GM12865 (cell line): ENCODE data around the gene FEZF2.

Source experiments
- DNase-seq: peaks from one replicate; pipeline ENCODE4 v3.0.0; 2010; ENCODE audit warnings: low read depth
- H3K4me3 ChIP-seq: 2 replicates; pipeline ENCODE4 v1.5.1; 2011; ENCODE audit warnings: mild to moderate bottlenecking, low read depth, low read length, control low read depth
- CTCF ChIP-seq: IDR thresholded peaks from 2 replicates; pipeline ENCODE4 v1.5.1; 2011; ENCODE audit warnings: low read length, control low read depth, low read depth, inconsistent platforms; ENCODE audit not compliant: insufficient read depth; ENCODE audit errors: missing control alignments

FEZF2 gene

GRCh38 chr3:62363275-62363674, 10.1 kb downstream of the FEZF2 start:
- no peak for TF ChIP-seq CTCF
- no peak for DNase-seq
- H3K4me3 ChIP-seq, result no peak overlapping the region

- no peak for DNase-seq
- H3K4me3 ChIP-seq, result no peak overlapping the region
- no peak for TF ChIP-seq CTCF
These were observed 11.5 kb downstream of the FEZF2 start for GRCh38 chr3:62361824-62362223.

- DNase-seq, result no peak
- TF ChIP-seq CTCF, result no peak
- H3K4me3 ChIP-seq, result no peak overlapping the region
These were observed 12.1 kb downstream of the FEZF2 start for GRCh38 chr3:62361261-62361660.

GRCh38 chr3:62359531-62359930, 13.8 kb downstream of the FEZF2 start:
- no peak overlapping the region for H3K4me3 ChIP-seq
- no peak for TF ChIP-seq CTCF
- DNase-seq, result no peak

- no peak for TF ChIP-seq CTCF
- H3K4me3 ChIP-seq, result no peak overlapping the region
- no peak for DNase-seq
These were observed 17.0 kb downstream of the FEZF2 start for GRCh38 chr3:62356356-62356755.

GRCh38 chr3:62355703-62356102, 17.6 kb downstream of the FEZF2 start:
- DNase-seq, result no peak
- no peak for TF ChIP-seq CTCF
- H3K4me3 ChIP-seq, result no peak overlapping the region

GRCh38 chr3:62343755-62344154, 29.6 kb downstream of the FEZF2 start:
- no peak for DNase-seq
- no peak for TF ChIP-seq CTCF
- H3K4me3 ChIP-seq, result no peak overlapping the region
